ENCODE measurements around the gene RASAL2. TPM values are rescaled to one million over a fixed set of nuclear protein-coding genes. Genes with fewer than 3 reads are reported as not detected.

Gene RASAL2
- total RNA-seq, 1 donor from 2014 or later = 29.0 TPM

DNA sequence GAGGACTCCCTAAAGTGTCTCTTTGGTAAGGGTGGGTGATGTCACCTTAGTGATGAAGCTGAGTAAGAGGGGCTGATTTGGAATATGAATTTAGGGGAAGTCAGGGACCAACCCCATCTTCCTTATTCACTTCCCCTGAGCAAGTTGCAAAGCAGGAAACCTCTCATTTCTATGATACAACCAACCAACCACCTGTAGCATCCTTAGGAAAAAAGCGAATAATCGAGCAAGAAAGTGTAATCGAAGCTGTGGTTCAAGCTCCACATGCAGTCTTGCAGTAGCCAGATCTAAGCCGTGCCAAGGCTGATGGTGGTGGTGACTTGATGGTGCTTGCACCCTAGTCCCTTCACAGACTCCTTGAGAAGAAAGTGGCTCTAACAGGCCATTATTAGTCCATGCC lies 422.2 kb downstream of the RASAL2 start:
- DNase-seq = no peak

DNA sequence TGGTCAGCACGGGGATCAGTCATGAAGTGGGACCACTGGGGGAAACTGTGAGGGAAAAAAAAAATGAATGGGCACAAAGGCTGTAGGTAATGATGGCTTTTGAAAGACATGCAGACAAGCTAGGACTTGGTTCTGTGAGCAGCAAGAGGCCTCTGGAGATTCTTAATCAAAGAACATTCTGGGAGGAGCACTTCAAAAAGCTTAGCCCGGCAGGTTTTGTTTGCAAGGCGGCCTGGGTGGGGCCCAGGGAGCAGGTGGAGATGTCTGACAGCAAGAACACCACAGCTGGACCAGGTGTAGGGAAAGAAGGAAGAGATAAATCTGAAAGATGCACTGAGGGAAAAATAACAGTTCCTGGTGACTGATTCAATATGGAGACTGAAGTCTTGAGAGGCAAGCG lies 425.0 kb downstream of the RASAL2 start:
- DNase-seq = peak; percentile 42

DNA sequence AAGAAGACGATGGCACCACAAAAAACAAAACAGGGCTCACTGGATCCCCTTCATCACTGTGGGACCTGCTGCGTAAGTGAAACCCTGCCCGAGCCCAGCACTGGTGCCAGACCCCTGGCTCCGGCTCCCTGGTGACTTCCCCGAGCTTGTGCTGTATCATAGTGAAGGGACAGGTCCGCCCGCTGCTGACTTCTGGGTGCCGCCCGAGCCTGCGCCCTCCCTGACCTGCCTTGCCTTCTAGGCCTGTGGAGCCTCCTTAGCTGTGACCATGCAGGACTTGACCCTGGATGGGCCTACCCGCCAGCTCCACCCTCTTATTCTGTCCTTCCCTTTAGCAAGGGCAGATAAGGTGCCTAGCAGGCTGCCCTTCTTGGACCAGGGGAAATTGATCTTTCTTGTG lies 426.9 kb downstream of the RASAL2 start:
- no peak for DNase-seq

DNA sequence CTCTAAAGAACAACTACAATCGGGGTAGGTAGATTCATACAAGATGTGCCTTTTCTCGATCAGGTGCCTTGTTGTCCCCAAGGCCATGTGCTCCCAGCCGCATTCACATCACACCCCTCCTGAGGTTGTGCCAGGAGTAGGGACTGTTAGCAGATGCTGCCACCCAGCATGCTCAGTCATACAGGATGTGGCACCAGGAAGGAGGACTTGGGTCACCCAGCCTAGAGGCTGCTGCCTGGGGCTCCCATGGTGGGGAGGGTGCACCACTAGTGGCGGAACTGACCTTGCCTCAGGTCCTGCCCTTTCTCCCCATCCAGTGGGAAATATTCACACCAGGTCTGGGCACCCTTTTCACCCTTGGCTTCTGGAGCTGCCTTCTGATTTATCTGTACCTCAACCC lies 427.3 kb downstream of the RASAL2 start:
- no peak for DNase-seq

DNA sequence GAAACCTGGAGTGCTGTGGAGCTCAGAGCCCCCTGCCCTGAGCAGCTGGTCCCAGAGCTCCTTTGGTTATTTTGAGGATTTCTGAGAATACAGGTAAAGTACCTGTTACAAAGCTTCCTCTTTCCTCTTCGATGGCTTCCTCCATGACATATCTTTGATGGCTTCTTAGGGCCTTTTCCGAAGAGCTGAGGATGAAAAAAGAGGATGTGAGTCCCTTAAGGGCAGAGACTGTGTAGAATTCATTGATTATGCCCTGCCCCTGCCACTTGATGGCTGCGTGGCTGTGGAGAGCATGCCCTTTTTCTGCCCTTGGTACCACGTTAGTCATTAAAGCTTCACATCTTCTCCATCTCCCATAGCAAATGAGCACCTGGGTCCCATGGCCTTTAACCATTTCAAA lies 433.2 kb downstream of the RASAL2 start:
- DNase-seq = no peak

DNA sequence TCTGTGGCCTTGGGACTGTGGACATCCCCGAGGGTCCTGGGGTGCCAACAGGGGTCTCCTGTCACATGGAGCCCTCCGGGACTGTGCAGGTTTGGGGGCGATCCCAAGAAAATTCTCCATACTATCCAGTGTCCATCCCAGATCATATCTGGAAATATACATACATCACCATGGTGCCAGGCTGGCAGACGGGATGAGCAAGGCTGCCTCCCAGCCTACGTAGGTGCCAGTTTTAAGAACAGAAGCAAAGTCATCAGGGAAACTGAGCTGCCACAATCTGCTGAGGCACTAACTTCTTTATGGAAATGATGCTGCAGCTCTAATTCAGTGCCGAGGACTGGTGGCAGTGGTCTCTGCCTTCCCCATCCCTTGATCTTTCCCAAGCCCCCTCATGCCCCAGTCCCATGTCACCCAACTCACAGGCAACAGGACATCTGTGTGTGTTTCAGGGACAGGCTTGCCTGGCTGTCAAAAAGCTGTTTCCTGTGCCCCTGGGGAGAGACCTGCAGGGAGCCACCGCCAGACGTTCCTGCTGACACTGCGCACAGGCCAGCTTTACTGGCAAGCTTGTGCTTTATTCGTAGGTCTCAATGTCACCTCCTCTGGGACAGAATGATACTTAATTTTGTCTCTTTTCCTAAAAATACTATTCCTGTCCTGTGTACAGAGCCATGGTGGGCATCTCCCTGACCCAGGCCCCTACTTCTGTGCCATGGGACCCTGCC lies 434.5 kb downstream of the RASAL2 start:
- no peak for DNase-seq

DNA sequence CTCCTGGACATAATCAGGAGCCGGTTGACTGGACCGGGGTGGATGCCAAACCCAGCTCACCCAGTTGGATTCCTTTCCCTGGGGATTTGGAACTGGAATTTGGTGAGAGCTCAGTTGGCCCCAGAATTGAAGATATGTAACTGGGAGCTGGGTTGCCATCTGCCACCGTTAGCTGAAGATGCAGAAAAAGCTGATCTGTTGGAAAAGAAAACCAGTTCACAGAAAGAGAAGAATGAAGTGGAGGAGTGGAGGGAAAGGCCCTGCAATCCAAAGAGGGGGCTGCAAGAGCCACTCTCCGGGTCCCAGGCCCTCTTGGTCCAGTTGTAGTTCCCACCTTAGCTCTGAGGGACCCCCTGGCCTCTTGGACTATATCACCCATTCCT lies 435.0 kb downstream of the RASAL2 start:
- DNase-seq = no peak

DNA sequence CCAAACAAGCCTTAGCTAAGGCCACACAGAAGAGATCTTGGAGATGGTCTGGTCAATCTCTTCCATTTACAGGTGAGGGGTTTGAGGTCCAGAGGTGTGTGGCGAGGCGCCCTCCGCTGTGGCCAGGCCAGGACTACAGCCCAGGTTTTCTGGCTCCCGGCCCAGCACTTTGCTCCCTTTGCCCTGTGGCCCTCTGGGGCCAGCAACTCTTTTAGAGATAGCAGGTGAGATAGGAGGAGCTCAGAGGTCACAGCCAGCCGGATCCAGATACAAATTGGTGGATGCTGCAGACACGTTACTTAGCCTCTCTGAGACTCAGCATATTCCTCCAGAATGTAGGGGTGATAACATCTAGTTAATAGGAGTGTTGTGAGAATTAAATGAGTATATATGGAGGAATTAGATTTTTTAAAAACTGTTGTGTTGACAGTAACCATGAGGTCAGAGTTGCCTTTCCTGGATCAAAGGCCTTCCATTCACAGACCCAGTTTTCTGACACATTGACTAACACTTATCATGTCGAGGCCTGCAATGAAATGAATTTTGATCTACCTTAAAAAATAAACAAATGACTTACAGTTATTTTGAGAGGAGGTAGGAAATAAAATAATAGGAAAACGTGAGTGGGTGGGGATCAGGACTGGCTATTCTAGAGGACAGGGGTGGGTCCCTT lies 435.6 kb downstream of the RASAL2 start:
- no peak for DNase-seq

DNA sequence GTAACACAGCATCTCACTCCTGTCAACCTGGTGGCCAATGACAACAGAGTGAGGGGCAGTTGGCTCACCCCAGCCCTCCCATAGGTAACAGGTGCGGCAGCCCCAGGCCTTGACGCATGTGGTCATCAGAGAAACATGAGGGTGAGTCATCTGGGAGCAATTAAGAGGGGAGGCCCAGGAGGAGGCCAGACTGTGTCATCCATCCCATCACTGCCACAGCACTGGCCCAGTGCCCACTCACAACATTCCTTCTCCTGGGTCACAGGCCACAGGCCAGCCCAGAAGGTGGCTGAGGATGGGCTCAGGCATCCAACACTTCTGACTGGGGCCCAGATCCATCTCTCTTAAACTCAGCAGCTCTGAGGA lies 436.1 kb downstream of the RASAL2 start:
- DNase-seq = peak; percentile 28

DNA sequence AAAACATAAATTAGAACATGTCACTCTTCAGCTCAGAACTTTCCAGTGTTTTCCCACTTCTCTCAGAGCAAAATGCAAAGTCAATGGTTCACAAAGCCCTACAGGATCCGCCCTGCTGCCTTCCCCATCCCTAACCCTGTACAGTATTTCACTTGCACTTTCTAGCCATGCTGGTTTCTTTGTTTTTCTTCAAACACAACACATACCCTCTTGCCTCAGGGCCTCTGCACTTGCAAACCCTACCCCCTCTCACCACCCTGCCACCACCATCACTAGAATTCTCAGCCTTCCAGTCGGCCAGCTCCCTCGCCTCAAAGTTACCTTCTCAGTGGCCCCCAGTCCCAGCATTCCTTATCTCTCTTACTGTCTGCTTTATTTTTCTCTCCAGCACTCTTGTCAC lies 436.6 kb downstream of the RASAL2 start:
- no peak for DNase-seq

DNA sequence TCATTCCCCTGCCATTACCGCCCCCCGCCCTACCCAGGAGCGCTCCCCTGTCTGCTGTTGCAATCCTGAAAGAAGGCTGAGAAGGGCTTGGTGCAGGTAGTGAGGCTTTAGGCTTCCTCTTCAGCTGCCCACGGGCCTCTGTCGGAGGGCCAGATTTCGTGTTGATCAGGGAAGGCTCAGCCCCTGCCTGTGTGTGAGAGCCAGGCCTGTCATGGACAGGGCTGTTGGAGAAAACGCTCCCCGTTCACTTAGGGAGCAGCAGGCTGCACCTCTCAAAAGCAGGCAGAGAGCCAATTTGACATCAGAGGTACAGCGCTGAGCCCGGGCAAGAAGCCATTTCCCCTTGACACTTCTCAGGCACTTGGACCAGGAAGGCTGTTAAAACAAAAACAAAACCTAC lies 438.0 kb downstream of the RASAL2 start:
- DNase-seq = no peak

DNA sequence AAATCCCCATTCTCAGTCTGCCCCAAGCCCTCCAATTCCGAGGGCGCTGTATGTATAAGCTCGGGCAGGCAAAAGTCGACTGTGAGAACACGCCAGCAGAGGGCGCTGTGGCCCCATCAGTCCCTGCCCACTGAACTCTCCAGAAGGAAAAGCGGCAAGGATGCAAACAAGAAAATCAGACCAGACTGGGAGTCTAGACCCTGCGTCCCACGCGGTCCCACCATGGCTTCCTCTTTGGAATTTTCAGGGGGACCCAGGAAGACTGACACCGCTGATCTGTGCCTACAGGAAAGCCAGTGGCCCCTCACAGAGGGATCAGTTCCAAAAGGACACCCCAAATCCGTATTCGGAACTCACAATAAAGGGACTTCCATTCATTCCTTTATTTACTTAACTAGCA lies 438.5 kb downstream of the RASAL2 start:
- DNase-seq = peak; percentile 93

DNA sequence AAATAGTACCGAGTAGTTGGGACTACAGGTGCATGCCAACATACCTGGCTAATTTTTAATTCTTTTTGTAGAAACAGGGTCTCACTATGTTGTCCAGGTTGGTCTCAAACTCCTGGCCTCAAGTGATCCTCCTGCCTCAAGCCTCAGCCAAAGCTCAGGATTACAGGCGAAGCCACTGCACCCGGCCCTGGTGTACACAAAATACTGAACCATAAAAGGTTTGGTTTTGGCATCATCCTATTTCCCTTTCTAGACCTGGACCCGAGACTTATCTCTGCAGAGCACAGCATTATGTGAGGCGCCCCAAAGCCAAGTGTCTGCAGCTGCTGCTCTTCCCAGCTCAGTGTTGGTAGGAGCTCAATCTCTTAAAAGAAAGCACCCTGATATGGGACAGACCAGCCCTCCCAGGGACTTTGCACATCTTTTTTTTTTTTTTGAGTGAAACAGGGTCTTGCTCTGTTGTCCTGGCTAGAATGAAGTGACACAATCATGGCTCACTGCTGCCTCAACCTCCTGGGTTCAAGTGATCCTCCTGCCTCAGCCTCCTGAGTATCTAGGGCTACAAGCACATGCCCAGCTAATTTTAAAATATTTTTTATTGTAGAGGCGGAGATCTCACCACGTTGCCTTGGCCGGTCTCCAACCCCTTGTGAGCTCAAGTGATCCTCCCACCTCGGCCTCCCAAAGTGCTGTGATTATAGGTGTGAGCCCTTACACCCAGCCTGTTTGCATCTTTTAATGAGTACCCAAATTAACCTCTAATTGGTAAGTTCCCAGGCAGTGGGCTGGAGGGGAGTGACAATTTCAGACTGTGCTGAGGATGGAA lies 439.4 kb downstream of the RASAL2 start:
- no peak for DNase-seq

Small RNAs within 50 kb of the gene (small RNA-seq; reads per million reads assigned to genes)
- not detected for gene RF00017 (ENCODE audit: low replicate concordance)

Other genes with a start within 250 kb of the RASAL2 start
- 9.6 TPM for gene SEC16B, start 124.0 kb upstream of the RASAL2 start, total RNA-seq

Data from tongue (tissue), 3 donors.